ENCODE results near the gene SLC24A3.

The SLC24A3 gene

DNA sequence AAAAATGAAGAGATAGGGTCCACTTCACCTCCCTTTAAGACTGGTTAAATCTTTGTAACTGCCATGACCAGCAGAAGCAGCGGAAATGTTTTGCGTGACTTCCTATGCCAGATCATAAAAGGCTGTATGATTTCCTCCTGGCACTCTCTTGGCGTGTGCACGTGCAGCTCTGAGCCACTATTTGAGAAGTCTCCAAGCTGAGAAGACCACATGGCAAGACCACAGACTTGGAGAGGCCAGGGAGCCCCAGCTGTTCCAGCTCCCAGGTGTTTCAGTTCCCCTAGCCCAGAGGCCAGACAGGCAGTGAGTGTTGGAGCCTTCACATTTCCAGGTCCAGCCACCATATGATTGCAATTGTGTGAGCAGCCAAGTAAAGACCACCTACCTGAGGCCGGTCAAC, 286.3 kb downstream of the SLC24A3 start:
- Histone ChIP-seq H3K9me3 (ENCODE audit: control insufficient read depth, low read length) (no peaks in the 10 kb centered on the region), H3K4me3 (ENCODE audit: insufficient read depth, low read depth, low read length, poor library complexity, severe bottlenecking) (no peak overlapping the region), H3K4me1 (ENCODE audit: control insufficient read depth, insufficient read depth, low read length, poor library complexity, severe bottlenecking) (no peaks in the 10 kb centered on the region), H3K36me3 (ENCODE audit: control insufficient read depth, insufficient read depth, low read length) (no peaks in the 10 kb centered on the region), H3K27ac (ENCODE audit: insufficient read depth, low read length, poor library complexity, severe bottlenecking) (no peak overlapping the region), H3K27me3 (replicated peaks; ENCODE audit: control insufficient read depth, insufficient read depth, low read length, poor library complexity, severe bottlenecking) (no peaks in the 10 kb centered on the region)
- DNase-seq: no peak

DNA sequence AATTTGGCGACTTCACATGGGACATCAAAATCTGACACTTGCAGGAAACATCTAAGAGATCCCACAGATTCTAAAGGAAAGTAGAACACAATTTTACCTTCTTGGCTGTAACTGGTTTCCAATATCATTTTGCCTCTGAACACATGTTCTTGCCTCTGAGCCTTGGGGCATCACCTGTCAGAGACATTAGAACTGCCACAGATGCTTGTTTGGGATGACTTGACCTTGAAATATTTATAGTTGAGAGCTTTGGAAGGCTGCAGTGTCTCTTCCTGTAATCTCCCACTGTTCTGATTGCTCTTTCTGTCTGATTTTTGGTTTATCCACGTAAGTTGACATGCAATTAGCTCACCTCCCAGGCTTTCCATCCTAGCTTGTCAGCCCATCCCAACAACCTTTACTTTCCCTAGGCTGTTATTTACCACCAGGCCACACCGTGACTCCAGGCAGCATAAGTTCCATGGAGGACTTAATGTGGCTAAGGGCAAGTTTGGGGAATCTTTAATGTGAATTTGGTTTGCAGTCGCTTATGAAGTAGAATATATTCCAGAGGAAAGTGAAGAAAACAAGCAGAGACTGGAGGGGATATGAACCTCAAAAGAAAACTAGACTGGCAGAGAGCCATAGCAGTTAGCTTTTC, 289.2 kb downstream of the SLC24A3 start:
- H3K27me3 ChIP-seq (replicated peaks; ENCODE audit: control insufficient read depth, insufficient read depth, low read length, poor library complexity, severe bottlenecking): no peaks in the 10 kb centered on the region
- H3K4me1 ChIP-seq (ENCODE audit: control insufficient read depth, insufficient read depth, low read length, poor library complexity, severe bottlenecking): no peaks in the 10 kb centered on the region

DNA sequence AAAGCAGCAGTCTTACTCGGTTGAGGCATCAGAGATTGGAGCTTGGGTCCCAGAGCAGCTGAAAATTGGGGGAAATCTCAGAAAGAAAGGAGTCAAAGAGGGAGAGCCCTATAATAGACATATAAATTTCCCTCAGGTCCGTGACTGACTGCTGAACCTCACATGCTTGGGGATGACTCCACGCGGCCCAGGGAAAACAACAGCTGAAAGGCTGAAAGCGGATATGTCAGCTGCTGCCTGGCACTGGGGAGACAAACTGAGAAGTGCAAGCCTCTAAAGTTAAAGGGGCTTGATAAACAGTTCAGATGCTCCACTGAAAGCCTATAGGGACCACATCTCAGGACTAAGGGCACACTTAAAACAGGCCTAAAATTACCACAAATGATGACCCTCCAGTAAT, 289.7 kb downstream of the SLC24A3 start:
- H3K36me3 ChIP-seq (ENCODE audit: control insufficient read depth, insufficient read depth, low read length): no peaks in the 10 kb centered on the region
- H3K4me3 ChIP-seq (ENCODE audit: insufficient read depth, low read depth, low read length, poor library complexity, severe bottlenecking): no peak overlapping the region
- H3K27ac ChIP-seq (ENCODE audit: insufficient read depth, low read length, poor library complexity, severe bottlenecking): no peak overlapping the region
- no peak for DNase-seq
- no peaks in the 10 kb centered on the region for H3K27me3 ChIP-seq (replicated peaks; ENCODE audit: control insufficient read depth, insufficient read depth, low read length, poor library complexity, severe bottlenecking)
- H3K4me1 ChIP-seq (ENCODE audit: control insufficient read depth, insufficient read depth, low read length, poor library complexity, severe bottlenecking): no peaks in the 10 kb centered on the region
- H3K9me3 ChIP-seq (ENCODE audit: control insufficient read depth, low read length): no peaks in the 10 kb centered on the region

More for the DNA sequence above, 289.2 kb downstream of the SLC24A3 start:
- Histone ChIP-seq H3K27ac (ENCODE audit: insufficient read depth, low read length, poor library complexity, severe bottlenecking) (no peak overlapping the region), H3K4me3 (ENCODE audit: insufficient read depth, low read depth, low read length, poor library complexity, severe bottlenecking) (no peak overlapping the region), H3K9me3 (ENCODE audit: control insufficient read depth, low read length) (no peaks in the 10 kb centered on the region), H3K36me3 (ENCODE audit: control insufficient read depth, insufficient read depth, low read length) (no peaks in the 10 kb centered on the region)
- no peak for DNase-seq

DNA sequence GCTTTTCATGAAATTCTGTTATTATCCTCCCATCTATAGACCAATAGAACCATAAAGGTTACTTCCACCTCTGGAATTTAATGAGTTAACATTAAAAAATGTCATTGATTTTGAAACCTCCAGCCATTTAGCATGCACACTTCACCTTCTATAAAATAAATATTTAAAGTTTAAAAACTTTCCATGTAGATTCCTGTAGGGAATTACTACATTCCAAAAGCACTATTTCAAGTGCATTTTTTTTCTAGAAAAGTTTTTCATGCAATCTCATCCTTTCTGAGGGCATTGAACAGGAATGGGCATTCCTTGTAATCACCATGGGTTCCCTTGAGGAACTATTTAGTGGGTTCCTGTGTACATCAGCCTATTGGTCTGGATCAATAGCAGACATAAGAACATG, 291.8 kb downstream of the SLC24A3 start:
- DNase-seq: no peak
- Histone ChIP-seq H3K4me3 (ENCODE audit: insufficient read depth, low read depth, low read length, poor library complexity, severe bottlenecking) (no peak overlapping the region), H3K27ac (ENCODE audit: insufficient read depth, low read length, poor library complexity, severe bottlenecking) (no peak overlapping the region), H3K9me3 (ENCODE audit: control insufficient read depth, low read length) (no peaks in the 10 kb centered on the region), H3K27me3 (replicated peaks; ENCODE audit: control insufficient read depth, insufficient read depth, low read length, poor library complexity, severe bottlenecking) (no peaks in the 10 kb centered on the region), H3K36me3 (ENCODE audit: control insufficient read depth, insufficient read depth, low read length) (no peaks in the 10 kb centered on the region), H3K4me1 (ENCODE audit: control insufficient read depth, insufficient read depth, low read length, poor library complexity, severe bottlenecking) (no peaks in the 10 kb centered on the region)

DNA sequence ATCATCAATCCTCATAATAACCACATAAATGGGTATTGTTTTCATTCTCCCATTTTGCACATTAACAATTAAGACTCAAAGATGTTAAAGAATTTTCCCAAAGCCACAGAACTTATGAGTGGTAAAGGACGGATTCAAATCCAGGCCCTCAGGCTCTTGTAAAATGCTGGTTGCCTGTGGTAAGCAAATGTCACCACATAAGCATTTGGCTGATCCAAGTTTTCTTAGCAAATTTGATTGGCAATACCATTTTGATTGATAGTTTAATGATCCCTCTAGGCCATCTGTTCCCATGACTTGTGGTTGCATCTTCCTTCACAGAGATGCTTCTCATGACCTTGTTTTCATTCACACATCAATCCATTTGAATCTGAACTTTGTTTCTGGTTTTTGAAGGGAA, 293.6 kb downstream of the SLC24A3 start:
- Histone ChIP-seq H3K36me3 (ENCODE audit: control insufficient read depth, insufficient read depth, low read length) (no peaks in the 10 kb centered on the region), H3K9me3 (ENCODE audit: control insufficient read depth, low read length) (no peaks in the 10 kb centered on the region), H3K4me1 (ENCODE audit: control insufficient read depth, insufficient read depth, low read length, poor library complexity, severe bottlenecking) (no peaks in the 10 kb centered on the region), H3K27ac (ENCODE audit: insufficient read depth, low read length, poor library complexity, severe bottlenecking) (no peak overlapping the region), H3K4me3 (ENCODE audit: insufficient read depth, low read depth, low read length, poor library complexity, severe bottlenecking) (no peak overlapping the region), H3K27me3 (replicated peaks; ENCODE audit: control insufficient read depth, insufficient read depth, low read length, poor library complexity, severe bottlenecking) (no peaks in the 10 kb centered on the region)
- no peak for DNase-seq

DNA sequence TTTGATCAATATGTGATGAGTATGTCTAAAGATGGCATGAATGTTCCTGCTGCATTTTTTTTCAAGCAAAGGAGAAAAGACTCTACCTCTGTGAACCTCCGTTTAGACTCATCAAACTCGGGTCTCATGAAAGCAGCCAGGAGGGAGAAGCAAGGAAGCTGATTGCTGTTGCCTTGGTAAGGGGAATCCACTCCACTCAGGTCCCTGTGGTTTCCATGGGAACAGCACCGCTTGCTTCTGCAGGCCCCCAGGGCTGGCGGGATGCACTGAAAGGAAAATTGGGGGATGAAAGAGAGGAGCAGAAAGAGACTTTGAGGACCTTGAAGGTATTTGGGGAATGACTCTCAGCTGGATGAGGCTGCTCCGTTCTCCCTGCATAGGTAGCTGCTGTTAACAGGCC, 296.0 kb downstream of the SLC24A3 start:
- Histone ChIP-seq H3K36me3 (ENCODE audit: control insufficient read depth, insufficient read depth, low read length) (no peaks in the 10 kb centered on the region), H3K27me3 (replicated peaks; ENCODE audit: control insufficient read depth, insufficient read depth, low read length, poor library complexity, severe bottlenecking) (no peaks in the 10 kb centered on the region), H3K9me3 (ENCODE audit: control insufficient read depth, low read length) (no peaks in the 10 kb centered on the region), H3K27ac (ENCODE audit: insufficient read depth, low read length, poor library complexity, severe bottlenecking) (no peak overlapping the region), H3K4me1 (ENCODE audit: control insufficient read depth, insufficient read depth, low read length, poor library complexity, severe bottlenecking) (no peaks in the 10 kb centered on the region), H3K4me3 (ENCODE audit: insufficient read depth, low read depth, low read length, poor library complexity, severe bottlenecking) (no peak overlapping the region)
- DNase-seq: no peak

DNA sequence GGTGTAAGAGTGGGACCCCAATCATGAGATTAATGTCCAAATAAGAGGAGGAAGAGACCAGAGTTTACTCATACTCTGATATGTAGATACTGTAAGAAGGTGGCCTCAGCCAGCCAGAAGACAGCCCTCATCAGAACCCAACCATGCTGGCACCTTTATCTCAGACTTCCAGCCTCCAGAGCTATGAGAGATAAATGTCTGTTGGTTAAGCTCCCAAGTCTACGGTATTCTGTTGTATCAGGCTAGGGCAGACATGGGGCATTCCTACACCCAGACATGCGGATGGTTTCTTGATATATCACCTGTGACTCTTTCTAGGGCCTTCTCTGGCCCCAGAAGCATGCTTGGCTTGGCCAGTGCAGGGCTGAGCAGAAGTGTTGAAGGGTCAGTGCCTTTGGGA, 298.2 kb downstream of the SLC24A3 start:
- Histone ChIP-seq H3K27ac (ENCODE audit: insufficient read depth, low read length, poor library complexity, severe bottlenecking) (no peak overlapping the region), H3K36me3 (ENCODE audit: control insufficient read depth, insufficient read depth, low read length) (no peaks in the 10 kb centered on the region), H3K4me3 (ENCODE audit: insufficient read depth, low read depth, low read length, poor library complexity, severe bottlenecking) (no peak overlapping the region), H3K27me3 (replicated peaks; ENCODE audit: control insufficient read depth, insufficient read depth, low read length, poor library complexity, severe bottlenecking) (no peaks in the 10 kb centered on the region), H3K4me1 (ENCODE audit: control insufficient read depth, insufficient read depth, low read length, poor library complexity, severe bottlenecking) (no peaks in the 10 kb centered on the region), H3K9me3 (ENCODE audit: control insufficient read depth, low read length) (no peaks in the 10 kb centered on the region)
- no peak for DNase-seq

DNA sequence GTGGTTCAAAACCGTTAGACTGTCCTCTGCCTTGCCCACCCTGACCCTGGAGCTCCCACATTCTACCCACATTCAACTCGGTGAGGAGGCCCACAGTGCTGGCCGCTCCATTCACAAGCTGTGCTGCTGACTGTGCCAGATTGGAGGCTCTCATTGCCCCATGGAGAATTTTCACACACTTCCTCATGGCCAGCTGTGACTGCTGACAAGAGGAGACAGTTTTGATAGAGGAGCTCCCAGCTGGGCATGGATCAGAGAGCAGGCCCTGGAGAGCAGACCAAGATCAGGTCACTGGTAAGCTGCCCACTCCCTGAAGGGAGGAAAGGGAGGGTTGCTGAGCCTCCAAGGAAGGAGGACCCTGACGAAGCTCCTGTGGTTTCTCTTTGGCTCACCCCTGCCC, 299.5 kb downstream of the SLC24A3 start:
- Histone ChIP-seq H3K36me3 (ENCODE audit: control insufficient read depth, insufficient read depth, low read length) (no peaks in the 10 kb centered on the region), H3K9me3 (ENCODE audit: control insufficient read depth, low read length) (no peaks in the 10 kb centered on the region), H3K4me1 (ENCODE audit: control insufficient read depth, insufficient read depth, low read length, poor library complexity, severe bottlenecking) (no peaks in the 10 kb centered on the region), H3K27me3 (replicated peaks; ENCODE audit: control insufficient read depth, insufficient read depth, low read length, poor library complexity, severe bottlenecking) (no peaks in the 10 kb centered on the region), H3K4me3 (ENCODE audit: insufficient read depth, low read depth, low read length, poor library complexity, severe bottlenecking) (no peak overlapping the region), H3K27ac (ENCODE audit: insufficient read depth, low read length, poor library complexity, severe bottlenecking) (no peak overlapping the region)
- DNase-seq: no peak

DNA sequence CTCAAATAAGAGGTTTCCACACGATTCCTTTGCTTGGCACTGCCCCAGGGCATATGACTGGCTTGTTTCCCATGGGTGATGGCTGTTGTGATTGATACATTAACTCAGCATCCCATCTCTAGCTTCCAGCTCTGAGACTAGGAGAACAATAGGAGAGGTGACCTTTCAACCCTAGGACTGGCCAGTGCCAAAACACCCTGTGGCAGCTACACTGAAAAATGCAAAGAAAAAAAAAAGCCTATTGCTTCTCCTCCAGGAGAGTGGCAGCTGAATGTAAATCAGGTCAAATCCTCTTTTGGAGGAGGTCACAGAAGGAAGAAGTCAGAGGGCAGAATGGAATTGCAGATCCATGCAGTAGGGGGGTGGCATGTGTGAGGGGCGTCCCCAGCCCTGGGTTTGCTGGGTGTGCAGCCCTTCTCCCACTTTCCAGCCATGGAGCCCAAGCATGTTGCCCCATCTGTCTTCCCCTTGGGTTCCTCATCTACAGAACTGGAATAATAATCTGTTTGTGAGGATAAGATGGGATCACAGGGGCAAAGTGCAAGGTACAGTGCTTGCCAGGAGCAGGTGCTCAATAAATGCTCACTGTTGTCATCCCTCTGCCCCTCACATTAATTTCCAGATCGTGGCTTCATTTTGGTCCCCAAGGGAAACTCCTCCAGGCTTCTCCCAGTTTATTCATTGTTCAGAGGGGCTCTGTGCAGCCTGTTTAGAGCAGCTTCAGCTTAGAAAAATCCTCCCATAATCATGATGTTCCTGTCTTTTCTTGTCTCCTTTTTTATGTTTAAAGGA, 300.6 kb downstream of the SLC24A3 start:
- DNase-seq: no peak
- H3K36me3 ChIP-seq (ENCODE audit: control insufficient read depth, insufficient read depth, low read length): no peaks in the 10 kb centered on the region
- no peak overlapping the region for H3K27ac ChIP-seq (ENCODE audit: insufficient read depth, low read length, poor library complexity, severe bottlenecking)
- H3K9me3 ChIP-seq (ENCODE audit: control insufficient read depth, low read length): no peaks in the 10 kb centered on the region
- H3K27me3 ChIP-seq (replicated peaks; ENCODE audit: control insufficient read depth, insufficient read depth, low read length, poor library complexity, severe bottlenecking): no peaks in the 10 kb centered on the region
- H3K4me1 ChIP-seq (ENCODE audit: control insufficient read depth, insufficient read depth, low read length, poor library complexity, severe bottlenecking): no peaks in the 10 kb centered on the region
- H3K4me3 ChIP-seq (ENCODE audit: insufficient read depth, low read depth, low read length, poor library complexity, severe bottlenecking): no peak overlapping the region

DNA sequence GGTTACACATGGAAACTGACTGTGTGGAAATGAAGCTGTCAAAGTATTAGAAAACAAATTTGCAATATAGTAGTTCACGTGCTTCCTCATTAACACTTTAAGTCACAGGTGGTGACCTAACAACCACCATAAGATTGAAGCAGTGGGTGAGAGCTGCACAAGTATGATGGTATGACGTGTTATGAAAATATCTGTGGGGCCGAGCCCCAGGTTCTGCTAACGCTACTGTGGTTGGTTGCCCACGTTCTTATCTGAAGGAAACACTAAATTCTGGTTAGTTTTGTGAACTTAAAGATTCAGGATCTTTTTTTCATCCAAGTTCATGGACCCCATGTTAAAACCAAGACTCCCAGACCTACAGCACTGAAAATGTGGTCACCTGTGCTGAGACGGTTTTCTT, 302.6 kb downstream of the SLC24A3 start:
- no peaks in the 10 kb centered on the region for H3K36me3 ChIP-seq (ENCODE audit: control insufficient read depth, insufficient read depth, low read length)
- no peaks in the 10 kb centered on the region for H3K9me3 ChIP-seq (ENCODE audit: control insufficient read depth, low read length)
- H3K4me1 ChIP-seq (ENCODE audit: control insufficient read depth, insufficient read depth, low read length, poor library complexity, severe bottlenecking): no peaks in the 10 kb centered on the region
- H3K27me3 ChIP-seq (replicated peaks; ENCODE audit: control insufficient read depth, insufficient read depth, low read length, poor library complexity, severe bottlenecking): no peaks in the 10 kb centered on the region
- H3K4me3 ChIP-seq (ENCODE audit: insufficient read depth, low read depth, low read length, poor library complexity, severe bottlenecking): no peak overlapping the region
- DNase-seq: no peak
- no peak overlapping the region for H3K27ac ChIP-seq (ENCODE audit: insufficient read depth, low read length, poor library complexity, severe bottlenecking)
